PC-3 (cell line): Measurements from ENCODE around the gene DOCK1. TPM values are rescaled to one million over a fixed set of nuclear protein-coding genes. Genes with fewer than 3 reads are reported as not detected.

Source experiments
- ATAC-seq: fragments of 200-7000 bp; cut with Tn5 transposase; 2 replicates; pipeline ENCODE4 v1.9.1; 2020; ENCODE audit warnings: mild to moderate bottlenecking, moderate library complexity
- BruUV-seq: library from RNA; stranded (reverse); fragments of 400-500 nt; replicated peaks from 2 replicates; lab custom pipeline; 2021; lab: Mats Ljungman, UMichigan
- CTCF ChIA-PET: fragments of 300-600 bp; sonication (Branson Sonifier 250); formaldehyde crosslinking; loops from one replicate; lab custom pipeline; 2022; ENCODE audit warnings: antibody characterized with exemption; lab: Charles Lee
- POLR2A ChIA-PET: fragments of 300-600 bp; sonication (Branson Sonifier 250); formaldehyde crosslinking; loops from one replicate; lab custom pipeline; 2022; ENCODE audit warnings: antibody characterized with exemption; ENCODE audit not compliant: unreplicated experiment; lab: Charles Lee
- DNase-seq: peaks from one replicate; pipeline ENCODE4 v3.0.0-alpha.2; 2015
- H2AFZ ChIP-seq: fragments of 300-600 bp; sonication (generic); 2 replicates; pipeline ENCODE4 v1.6.0; 2016; ENCODE audit warnings: antibody characterized with exemption, low read length
- H3F3A ChIP-seq: fragments of 300-600 bp; sonication (generic); one replicate; pipeline ENCODE4 v1.6.0; 2017; ENCODE audit warnings: antibody characterized with exemption, low read length, control low read depth, mild to moderate bottlenecking; ENCODE audit not compliant: unreplicated experiment
- H3K27ac ChIP-seq: fragments of 300-600 bp; sonication (generic); 2 replicates; pipeline ENCODE4 v1.5.1; 2016; ENCODE audit warnings: mild to moderate bottlenecking, low read length
- H3K27me3 ChIP-seq: fragments of 300-600 bp; sonication (generic); 2 replicates; pipeline ENCODE4 v1.6.1; 2016; ENCODE audit warnings: low read length, mixed read lengths
- H3K36me3 ChIP-seq: fragments of 300-600 bp; sonication (generic); 2 replicates; pipeline ENCODE4 v1.6.1; 2016; ENCODE audit warnings: low read depth, mixed run types, low read length, mixed read lengths
- H3K4me1 ChIP-seq: fragments of 300-600 bp; sonication (generic); 2 replicates; pipeline ENCODE4 v1.5.1; 2016; ENCODE audit warnings: low read length; ENCODE audit not compliant: insufficient read depth
- H3K4me2 ChIP-seq: fragments of 300-600 bp; sonication (generic); 2 replicates; pipeline ENCODE4 v1.6.0; 2016; ENCODE audit warnings: low read length
- H3K4me3 ChIP-seq: fragments of 300-600 bp; sonication (generic); 2 replicates; pipeline ENCODE4 v1.5.1; 2016; ENCODE audit warnings: mild to moderate bottlenecking, low read length, mixed read lengths
- H3K79me2 ChIP-seq: fragments of 300-600 bp; sonication (generic); 2 replicates; pipeline ENCODE4 v1.6.1; 2017; ENCODE audit warnings: low read length, mixed read lengths
- H3K9ac ChIP-seq: fragments of 300-600 bp; sonication (generic); 2 replicates; pipeline ENCODE4 v1.6.0; 2016; ENCODE audit warnings: mild to moderate bottlenecking, low read length
- H3K9me2 ChIP-seq: fragments of 300-600 bp; sonication (generic); replicated peaks from 2 replicates; pipeline ENCODE4 v1.6.1; 2016; ENCODE audit warnings: mixed run types, low read length, mixed read lengths
- H3K9me3 ChIP-seq: fragments of 300-600 bp; sonication (generic); 2 replicates; pipeline ENCODE4 v1.6.1; 2016; ENCODE audit warnings: low read length, mixed read lengths
- H4K20me1 ChIP-seq: fragments of 300-600 bp; sonication (generic); 2 replicates; pipeline ENCODE4 v1.6.1; 2016; ENCODE audit warnings: low read length, mixed read lengths
- CTCF ChIP-seq: fragments of 300-600 bp; sonication (generic); conservative IDR thresholded peaks from 2 replicates; pipeline ENCODE4 v1.5.1; 2017; ENCODE audit warnings: antibody characterized with exemption, low read depth, mild to moderate bottlenecking, low read length
- EZH2 ChIP-seq: fragments of 300-600 bp; sonication (generic); IDR thresholded peaks from one replicate; pipeline ENCODE4 v1.6.1; 2017; ENCODE audit warnings: antibody characterized with exemption, mild to moderate bottlenecking, low read length; ENCODE audit not compliant: unreplicated experiment
- EZH2phosphoT487 ChIP-seq: fragments of 300-600 bp; sonication (generic); IDR thresholded peaks from 2 replicates; pipeline ENCODE4 v1.6.1; 2018; ENCODE audit warnings: mild to moderate bottlenecking, antibody characterized with exemption, low read length, borderline replicate concordance
- intact Hi-C: fragments of 100-400 bp; cut with micrococcal nuclease; formaldehyde crosslinking; loops from 2 replicates; pipeline ENCODE4 v1.9.0; 2023
- total RNA-seq: library from RNA; depleted of rRNA; stranded (reverse); fragments of >200 nt; gene quantifications from 2 replicates; pipeline ENCODE4 v1.2.3, GENCODE V29; 2014

The DOCK1 gene
- total RNA-seq, 1 experiment from 2014 or later, result 34.3 TPM

GRCh38 chr10:127154831-127155620, 249.8 kb downstream of the DOCK1 start:
- DNase-seq (no peak), ATAC-seq (no peak)
- H3K79me2 ChIP-seq, result no peaks in the 10 kb centered on the region
- no TSS peak for BruUV-seq
- H3K36me3 ChIP-seq, result no peaks in the 10 kb centered on the region
- H3K4me3 ChIP-seq, result no peak overlapping the region
- TF ChIP-seq EZH2 (no peak), CTCF (no peak)
- no peak overlapping the region for H3K27ac ChIP-seq
- ChIA-PET POLR2A (no interaction called here), CTCF (no interaction called here)
- H4K20me1 ChIP-seq, result no peaks in the 10 kb centered on the region
- H3K9me3 ChIP-seq, result no peaks in the 10 kb centered on the region
- no peak overlapping the region for H2AFZ ChIP-seq
- intact Hi-C loops, result no loop called here
- H3F3A ChIP-seq, result no peaks in the 10 kb centered on the region
- no peak overlapping the region for H3K4me2 ChIP-seq
- peaks cover 26% of the 10 kb centered on the region for H3K4me1 ChIP-seq
- no peak overlapping the region for H3K9ac ChIP-seq
- H3K9me2 ChIP-seq, result no peaks in the 10 kb centered on the region
- H3K27me3 ChIP-seq, result no peaks in the 10 kb centered on the region

GRCh38 chr10:127157089-127157488, 251.9 kb downstream of the DOCK1 start:
- Histone ChIP-seq H3K4me2 (no peak overlapping the region), H3K4me3 (no peak overlapping the region), H3K79me2 (no peaks in the 10 kb centered on the region), H3K4me1 (peaks cover 9% of the 10 kb centered on the region; the same call in 1 of the 2 replicates), H3K9me2 (no peaks in the 10 kb centered on the region), H3K27ac (no peak overlapping the region), H3K36me3 (no peaks in the 10 kb centered on the region), H3K9ac (no peak overlapping the region), H3F3A (no peaks in the 10 kb centered on the region), H3K27me3 (no peaks in the 10 kb centered on the region), H2AFZ (no peak overlapping the region), H4K20me1 (no peaks in the 10 kb centered on the region), H3K9me3 (no peaks in the 10 kb centered on the region)
- TF ChIP-seq CTCF, result no peak
- TF ChIP-seq EZH2, result no peak
- TF ChIP-seq EZH2phosphoT487, result no peak
- ATAC-seq (no peak), DNase-seq (no peak)
- intact Hi-C loops, result no loop called here
- ChIA-PET CTCF (no interaction called here), POLR2A (no interaction called here)
- BruUV-seq, result no TSS peak

- no peak overlapping the region for H3K9ac ChIP-seq
- H3K27me3 ChIP-seq, result no peaks in the 10 kb centered on the region
- H3K4me3 ChIP-seq, result no peak overlapping the region
- H3K4me1 ChIP-seq, result peaks cover 3% of the 10 kb centered on the region; the same call in 1 of the 2 replicates
- CTCF ChIA-PET, result no interaction called here
- no peaks in the 10 kb centered on the region for H3K36me3 ChIP-seq
- no peak for ATAC-seq
- no peak for TF ChIP-seq CTCF
- no peak overlapping the region for H3K27ac ChIP-seq
- H3K4me2 ChIP-seq, result no peak overlapping the region
- no peak overlapping the region for H2AFZ ChIP-seq
- no TSS peak for BruUV-seq
- no peaks in the 10 kb centered on the region for H3K9me3 ChIP-seq
- no peaks in the 10 kb centered on the region for H3K79me2 ChIP-seq
- POLR2A ChIA-PET, result no interaction called here
- no peaks in the 10 kb centered on the region for H3K9me2 ChIP-seq
- H3F3A ChIP-seq, result no peaks in the 10 kb centered on the region
- DNase-seq, result no peak
- intact Hi-C loops, result no loop called here
- H4K20me1 ChIP-seq, result no peaks in the 10 kb centered on the region
These were observed 252.4 kb downstream of the DOCK1 start for GRCh38 chr10:127157506-127158200.
